ENCODE results near the gene SYPL1. TPM values are rescaled to one million over a fixed set of nuclear protein-coding genes. Genes with fewer than 3 reads are reported as not detected.
A peak's percentile ranks its signal among the peaks of the same experiment; 100 is the strongest.
"Not testable (repeated sequence)": the region's sequence is repeated elsewhere in the genome, so short reads cannot be mapped to it uniquely, and the experiment has no call there.

SYPL1 gene
- polyA plus RNA-seq (2013, experiment 1 of 2; ENCODE audit: insufficient read length): 67.5 TPM
- 60.6 TPM for polyA plus RNA-seq (2013, experiment 2 of 2; ENCODE audit: insufficient read length)

DNA sequence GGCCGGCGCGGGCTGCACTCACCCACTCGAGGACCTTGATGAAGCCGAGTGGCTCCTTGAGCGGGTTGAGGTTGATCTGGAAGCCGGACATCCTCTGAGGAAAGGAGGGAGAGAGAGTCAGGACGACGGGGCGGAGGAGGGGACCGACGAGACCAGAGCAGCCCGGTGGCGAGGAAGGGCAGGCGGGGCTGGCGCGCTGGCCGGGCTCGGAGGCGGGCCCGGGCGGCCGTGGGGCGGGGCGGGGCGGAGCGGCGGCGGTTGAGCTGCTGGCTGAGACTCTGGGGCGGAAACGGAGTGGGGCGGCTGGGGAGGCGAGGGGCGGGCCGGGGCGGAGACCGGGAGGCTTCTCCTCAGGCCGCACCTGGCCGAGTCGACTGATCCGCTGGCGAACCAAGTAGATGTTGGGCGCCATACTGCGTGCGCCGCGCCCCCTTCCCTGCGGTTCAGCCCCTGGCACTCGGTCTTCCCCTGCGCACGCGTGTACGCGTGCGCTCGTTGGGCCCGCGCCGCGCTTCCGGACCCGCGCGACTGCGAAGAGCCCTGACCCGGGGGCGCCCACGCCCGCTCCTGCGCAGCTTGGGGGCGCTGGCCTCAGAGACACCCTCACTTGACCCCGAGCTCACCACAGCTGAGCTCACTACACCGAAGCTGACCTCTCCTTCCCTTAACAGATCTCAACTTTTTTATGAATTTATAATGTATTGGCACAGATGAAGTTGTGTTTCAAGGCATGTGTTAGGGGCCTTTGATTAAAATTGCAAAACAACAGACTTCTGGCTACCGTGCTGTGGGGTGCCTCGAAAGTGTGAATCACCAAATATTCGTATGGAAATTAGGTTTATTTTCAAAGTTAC, at the start of gene SYPL1:
TSS of gene SYPL1 (minus strand) at position 195 of the 854 bp plus-strand sequence. CDS start at position 91, 104 bp downstream.
- peak; percentile 89 for DNase-seq

DNA sequence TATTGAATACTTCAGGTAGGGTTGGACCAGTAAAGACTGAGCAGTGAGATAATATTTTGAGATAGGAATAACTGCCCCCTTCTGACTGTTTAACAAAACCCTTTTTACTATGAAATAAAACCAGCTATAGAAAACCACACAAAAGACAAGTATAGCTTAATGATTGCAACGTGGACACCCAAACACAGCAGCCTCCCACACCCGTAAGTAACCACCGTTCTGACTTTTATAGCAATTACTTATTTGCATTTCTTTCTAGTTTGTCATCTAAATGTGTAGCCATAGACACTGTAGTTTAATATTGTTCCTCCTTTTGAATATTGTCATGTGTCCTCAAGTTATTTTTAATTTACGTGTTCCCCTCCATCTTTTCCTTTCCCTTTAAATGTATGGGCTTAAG, 42.9 kb upstream of the SYPL1 start:
- DNase-seq: no peak

DNA sequence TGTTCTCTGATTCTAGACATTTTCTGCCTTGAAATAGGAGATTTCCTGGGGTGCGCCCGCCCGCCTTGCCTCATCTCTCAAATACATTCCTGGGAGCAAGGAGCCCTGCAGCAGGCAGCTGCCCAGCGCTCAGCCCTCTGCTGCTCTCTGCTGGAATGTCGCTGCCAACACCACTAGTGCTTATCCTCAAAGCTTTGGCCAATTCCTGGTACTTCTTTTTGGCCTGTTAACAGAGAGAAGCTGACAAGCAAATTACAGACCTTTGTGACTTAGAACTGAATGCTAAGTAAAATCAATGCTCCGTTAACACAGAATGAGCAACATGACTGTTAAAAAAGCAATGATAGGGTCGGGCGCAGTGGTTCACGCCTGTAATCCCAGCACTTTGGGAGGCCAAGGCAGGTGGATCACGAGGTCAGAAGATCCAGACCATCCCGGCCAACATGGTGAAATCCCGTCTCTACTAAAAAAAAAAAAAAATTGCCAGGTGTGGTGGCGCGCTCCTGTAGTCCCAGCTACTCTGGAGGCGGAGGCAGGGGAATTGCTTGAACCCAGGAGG, 41.9 kb upstream of the SYPL1 start:
- DNase-seq: peak; percentile 67

DNA sequence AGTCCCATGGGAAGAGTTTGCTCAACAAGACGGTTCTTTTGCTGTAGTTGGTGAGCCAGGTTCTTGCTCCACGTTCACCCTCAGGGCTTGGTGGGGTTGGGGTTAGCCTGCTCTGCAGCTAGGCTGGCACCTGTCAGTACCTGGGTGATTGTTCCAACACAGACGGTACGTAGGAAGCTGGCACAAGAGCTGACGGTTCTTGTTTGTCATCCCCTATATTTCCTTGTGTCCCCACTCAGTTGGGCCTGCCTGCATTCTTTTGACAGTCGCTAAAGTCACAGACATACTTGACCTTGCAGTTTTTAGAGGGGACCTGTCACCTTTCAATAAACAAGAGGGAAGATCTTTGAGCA, 40.2 kb upstream of the SYPL1 start:
- DNase-seq: no peak

DNA sequence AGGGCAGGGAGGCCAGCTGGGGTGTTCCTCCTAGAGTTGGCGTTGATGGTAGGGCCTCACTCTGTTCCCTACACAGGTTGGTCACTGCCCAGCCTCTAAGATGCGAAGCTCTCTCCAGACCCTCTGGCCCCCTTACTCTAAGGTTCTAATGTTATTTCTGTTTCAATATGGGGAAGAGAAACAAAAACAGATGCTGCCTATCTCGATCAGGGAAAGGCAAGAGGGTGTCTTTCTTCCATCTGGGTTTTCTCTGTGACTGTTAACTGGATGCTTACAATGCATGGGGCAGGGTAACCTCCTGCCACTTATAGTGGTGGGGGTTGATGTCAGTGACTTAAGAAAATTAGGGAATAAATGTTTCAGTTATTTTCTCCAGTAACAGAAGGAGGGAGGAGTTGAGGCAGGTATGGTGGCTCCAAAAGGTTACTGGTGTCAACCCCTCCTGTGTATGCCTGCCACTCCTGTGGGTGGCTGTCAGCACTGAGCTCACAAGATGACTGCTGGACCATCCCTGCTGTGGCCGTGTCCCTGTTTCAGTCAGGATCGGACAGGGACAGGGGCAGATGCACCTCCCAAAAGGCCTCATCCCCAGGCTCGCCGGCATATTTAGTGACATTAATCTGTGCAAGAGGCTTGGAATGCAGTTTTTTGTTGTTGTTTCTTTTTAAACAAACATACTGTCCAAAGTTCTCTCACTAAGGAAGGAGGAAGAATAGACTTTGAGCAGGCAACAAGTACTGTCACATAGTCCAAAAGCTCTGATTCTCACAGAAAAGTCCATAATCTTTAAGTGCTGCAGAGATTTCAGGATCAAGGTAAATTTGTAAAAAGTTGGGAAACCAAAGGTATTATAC, 39.6 kb upstream of the SYPL1 start:
- DNase-seq: peak; percentile 46

DNA sequence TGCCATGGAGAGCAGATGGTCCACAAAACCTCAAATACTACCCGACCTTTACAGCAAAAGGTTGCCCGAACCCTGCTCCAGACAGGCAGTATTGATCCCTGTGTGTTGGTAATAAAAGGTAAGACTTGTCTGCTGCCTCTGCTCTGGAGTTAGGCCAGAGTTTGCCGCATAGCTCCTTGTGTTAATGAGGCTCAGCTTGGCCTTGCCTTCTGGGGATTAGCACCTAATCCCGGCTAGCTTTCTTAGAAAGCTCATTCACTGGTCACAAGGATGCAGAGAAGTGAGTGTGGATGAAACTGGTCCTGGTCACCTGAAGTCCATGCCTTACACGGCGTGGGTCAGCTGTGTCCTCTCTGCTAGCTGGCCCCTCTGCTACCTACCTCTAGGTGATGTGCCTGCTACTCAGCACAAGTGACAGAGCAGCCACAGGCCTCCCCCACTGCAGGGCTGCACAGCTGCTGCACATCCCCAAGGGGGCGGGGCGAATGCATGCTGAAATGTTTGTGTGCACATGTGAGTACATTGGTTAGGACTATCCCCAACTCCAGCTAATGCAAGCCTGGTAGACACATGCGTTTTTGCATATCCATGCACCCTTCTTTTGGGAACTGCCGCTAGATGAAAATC, 31.7 kb upstream of the SYPL1 start:
- no peak for DNase-seq

DNA sequence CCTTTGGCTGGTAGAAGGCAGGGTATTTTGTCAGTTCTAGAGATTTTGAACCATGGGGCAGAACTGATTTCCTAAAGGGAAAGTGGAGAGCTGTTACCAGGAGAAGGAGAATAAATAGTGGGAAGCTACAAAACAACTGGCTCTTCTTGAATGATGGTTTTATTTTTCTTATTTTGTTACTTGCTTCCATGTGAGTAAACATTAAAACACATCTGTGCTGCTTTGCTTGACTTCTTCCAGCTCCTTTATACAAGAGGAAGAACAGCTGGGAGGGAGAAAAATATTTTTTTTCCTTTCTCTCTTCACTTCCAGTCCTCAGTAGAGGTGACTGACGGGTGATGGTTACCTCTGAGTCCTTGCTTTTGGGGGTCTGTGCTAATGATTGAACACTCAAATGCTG, 30.0 kb upstream of the SYPL1 start:
- DNase-seq: no peak

DNA sequence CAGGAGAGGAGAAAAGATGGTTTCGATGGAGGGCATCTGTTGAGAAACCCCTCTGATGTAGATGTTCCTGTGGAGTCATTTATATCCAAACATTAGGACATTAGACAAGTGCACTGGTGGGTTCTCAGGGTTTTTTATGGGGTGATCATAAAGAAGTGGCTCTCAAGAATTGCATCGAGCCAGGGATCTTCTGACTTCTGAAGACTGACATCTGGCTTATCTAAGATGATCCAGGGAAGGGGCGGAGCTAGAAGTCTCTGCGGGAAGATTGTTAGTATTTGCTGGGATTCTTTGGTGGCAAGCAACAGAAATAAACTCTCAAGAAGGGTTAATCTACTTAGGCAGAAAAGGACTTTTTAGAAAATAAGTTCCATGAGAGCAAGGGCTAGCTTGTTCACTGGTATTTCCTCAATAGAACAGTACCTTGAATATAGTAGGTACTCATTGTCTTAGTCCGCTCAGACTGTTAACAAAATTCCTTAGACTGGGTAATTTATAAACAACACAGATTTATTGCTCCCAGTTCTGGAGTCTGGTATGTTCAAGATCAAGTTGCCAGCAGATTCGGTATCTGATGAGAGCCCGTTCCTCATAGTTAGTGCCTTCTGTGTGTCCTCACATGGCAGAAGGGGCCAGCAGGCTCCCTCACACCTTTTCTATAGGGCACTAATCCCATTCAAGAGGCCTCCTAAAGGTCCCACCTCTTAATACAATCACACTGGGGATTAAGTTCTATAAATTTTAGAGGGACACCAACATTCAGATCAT, 28.5 kb upstream of the SYPL1 start:
- DNase-seq: no peak

DNA sequence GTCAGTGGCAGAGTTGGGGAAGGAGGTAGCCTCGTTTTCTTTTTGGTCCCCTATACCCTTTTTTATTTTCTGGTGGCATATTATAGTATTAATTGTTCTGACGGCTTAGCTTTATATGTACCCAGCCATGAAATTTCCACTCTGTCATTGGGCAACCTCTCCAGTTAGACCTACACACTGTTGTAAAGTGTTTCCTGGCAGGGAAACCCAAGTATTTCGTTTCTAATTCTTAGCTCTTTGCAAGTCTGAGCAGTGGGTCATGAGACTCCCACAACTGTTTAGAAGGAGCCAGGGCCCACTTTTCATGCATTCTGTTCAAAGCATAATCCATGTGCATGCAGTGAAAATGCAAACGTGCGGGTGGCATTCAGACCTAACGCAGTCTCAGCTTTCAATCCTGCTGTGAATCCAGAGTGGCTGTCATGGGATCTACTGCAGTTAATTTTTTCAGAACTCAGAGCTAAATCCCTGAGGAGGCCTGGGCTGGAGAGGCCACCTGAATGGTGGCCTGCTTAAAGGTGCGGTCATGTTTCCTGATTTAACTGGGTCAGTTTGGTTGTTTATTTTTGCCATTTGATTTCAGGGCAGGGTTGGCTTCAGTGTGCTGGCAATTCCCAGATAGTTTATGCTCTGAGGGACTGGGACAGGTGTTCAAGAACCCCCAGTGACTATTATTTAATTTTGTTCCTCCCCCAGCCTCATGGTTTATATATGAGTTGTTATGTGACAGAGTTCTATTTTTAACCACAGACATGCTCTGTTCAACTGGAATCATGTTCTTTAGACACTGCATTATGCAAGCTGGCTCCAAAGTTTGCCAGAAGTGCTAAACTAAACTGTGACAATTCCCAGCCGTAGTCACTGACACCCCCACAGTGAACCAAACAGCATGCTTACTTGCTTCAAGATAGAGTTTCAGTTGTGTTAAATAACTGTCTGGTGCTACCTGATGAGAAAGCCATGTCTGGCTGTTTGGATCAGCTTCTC, 27.4 kb upstream of the SYPL1 start:
- DNase-seq: peak; percentile 20

DNA sequence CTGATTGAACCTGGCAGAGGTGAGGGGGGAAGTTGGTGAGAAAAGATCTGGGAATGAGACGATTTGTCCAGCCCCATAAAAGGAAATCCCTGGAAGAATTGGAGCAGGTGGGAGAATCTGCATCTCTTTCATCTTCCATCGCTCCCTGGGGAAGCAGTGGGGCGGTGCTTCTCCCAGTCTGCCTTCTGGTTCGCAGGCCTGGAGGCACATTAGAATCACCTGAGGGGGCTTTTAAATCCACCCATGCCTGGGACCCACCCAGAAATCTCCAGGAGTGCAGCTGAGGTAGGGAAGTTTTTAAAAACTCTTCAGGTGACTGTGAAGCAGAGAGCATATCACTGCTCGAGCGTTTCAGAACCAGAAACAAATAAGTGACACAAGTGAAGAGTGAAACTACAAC, 26.7 kb upstream of the SYPL1 start:
- no peak for DNase-seq

DNA sequence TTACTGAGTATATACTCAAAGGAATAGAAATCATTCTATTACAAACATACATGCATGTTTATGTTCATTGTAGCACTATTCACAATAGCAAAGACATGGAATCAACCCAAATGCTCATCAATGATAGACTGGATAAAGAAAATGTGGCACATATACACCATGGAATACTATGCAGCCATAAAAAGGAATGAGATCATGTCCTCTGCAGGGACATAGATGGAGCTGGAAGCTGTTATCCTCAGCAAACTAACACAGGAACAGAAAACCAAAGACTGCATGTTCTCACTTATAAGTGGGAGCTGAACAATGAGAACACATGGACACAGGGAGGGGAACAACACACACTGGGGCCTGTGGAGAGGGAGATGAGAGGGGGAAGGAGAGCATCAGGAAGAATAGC, 26.1 kb upstream of the SYPL1 start:
- not testable (repeated sequence) for DNase-seq

DNA sequence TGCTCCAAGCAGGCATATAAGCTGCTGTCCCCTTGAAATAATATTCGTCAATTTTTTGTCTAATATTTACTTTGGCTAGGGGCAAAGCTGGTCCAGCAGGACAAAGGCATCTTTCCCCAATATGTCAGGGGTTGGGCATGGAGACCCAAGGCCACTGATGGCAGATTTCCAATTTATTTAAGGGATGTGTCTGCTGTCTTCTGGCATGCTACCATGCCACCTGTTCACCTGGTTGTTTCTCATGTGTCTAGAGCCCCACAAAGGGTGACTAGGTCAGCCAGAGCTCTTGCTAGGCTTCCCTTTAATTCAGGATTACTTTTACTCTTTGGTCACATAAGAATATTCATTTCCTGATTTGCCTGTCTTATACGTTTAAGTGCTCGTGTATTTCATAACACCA, 22.1 kb upstream of the SYPL1 start:
- DNase-seq: no peak

DNA sequence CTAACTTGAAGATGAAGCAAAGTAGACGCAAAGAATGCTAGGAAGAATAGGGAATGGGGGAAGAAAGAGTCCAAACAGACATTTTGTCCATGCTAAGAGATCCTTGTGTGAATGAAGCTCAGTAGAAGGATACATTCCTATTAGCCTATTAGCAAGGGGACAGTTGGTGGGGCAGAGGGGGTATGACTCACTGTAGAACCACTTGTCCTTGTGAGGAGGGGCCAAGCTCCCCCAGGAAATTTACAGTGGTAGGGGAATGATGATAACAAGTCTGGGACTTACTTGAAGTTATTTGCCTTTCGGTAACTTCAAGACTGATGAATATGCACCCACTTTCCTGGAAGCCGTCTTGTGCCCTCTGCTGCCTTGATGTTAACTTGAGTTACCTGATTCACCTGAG, 17.2 kb upstream of the SYPL1 start:
- peak; percentile 39 for DNase-seq

DNA sequence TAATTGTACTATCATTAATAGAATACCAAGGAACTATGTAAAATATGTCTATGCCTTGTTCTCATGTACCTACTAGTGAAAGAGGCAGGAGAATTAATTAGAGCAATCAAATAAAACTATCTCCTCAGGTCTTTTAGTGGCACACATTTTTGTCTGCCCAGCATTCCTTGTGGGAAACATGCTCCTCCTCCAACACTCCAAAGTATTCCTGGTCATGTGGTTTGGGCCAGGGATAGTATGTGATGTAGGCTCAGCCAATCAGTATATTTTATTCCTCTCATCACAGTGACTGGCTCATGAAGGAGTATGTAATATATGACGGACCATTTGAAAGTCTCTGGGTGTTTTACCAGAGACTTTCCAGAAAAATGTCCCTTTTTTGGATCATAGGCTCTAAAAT, 16.7 kb upstream of the SYPL1 start:
- DNase-seq: peak; percentile 51

DNA sequence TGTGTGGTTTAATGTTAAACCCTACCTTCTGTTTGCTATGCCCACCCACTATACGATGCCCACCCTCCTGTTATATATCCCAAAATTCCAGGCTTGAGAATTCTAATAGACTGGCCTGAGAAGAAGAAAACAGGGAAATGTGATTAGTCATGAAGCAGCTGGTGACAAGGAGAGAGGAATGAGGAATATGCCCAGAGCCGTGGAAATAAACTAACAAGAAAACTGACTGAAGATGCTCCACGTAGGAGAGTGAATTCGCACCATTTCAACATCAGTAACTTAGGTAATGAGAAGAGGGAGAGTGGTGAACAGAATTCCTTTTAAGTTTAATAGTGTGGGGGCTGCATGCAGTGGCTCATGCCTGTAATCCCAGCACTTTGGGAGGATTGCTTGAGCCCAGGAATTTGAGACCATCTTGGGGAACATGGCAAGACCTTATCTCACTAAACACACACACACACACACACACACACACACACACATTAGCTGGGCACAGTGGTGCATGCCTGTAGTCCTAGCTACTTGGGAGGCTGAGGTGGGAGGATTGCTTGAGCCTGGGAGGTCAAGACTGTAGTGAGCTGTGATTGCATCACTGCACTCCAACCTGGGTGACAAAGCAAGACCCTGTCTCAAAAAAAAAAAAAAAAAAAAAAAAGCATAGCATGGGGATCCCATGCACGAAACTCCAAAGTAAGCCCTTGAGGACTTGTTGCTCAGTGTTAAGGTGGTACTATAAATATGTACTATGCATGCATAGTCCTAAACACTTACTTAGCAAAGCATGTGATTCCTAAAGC, 16.1 kb upstream of the SYPL1 start:
- peak; percentile 58 for DNase-seq

DNA sequence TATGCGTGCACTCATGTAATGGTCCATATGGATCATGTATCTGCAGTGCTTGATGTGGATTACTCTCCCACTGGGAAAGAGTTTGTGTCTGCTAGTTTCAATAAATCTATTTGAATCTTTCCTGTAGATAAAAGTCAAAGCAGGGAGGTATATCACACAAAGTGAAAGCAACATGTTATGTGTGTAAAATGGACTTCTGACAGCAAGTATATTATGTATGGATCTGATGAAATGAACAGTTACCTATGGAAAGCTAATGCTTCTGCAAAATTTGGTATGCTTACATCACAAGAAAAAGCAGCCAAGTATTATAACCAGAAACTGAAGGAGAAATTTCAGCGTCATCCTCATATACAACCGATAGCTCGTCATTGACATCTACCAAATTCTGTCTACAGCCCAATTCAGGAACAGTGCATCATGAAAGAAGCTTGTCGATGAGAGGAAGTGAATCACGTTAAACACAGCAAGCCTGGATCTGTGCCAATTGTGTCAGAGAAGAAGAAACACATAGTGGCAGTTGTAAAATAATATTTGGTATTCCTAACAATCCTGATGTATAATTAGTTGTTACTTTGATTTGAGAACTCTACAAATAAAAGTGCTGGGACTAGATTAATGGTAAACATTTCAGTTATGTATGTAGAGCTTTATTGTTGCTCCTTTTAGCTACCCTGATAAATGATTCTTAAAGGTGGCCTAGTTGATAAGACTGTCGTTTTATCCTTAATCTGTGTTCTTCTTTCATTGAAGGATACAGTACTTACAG, 14.2 kb upstream of the SYPL1 start:
- DNase-seq: peak; percentile 83

DNA sequence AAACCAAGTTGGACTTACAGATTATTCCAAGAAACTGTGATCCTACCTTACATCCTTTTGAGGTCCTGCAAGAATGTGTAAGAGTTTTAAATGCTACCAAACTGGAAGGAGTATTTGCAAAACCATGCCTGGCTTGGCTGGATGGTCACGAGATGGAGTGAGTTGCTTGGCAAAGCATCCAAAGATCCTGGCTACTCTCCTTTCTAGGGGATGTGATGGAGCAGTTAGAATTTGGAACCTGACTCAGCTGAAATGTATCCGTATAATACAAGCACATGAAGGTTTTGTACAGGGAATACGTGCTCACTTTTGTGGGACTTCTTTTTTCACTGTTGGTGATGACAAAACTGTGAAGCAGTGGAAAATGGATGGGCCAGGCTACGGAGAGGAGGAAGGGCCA, 13.3 kb upstream of the SYPL1 start:
- DNase-seq: no peak

DNA sequence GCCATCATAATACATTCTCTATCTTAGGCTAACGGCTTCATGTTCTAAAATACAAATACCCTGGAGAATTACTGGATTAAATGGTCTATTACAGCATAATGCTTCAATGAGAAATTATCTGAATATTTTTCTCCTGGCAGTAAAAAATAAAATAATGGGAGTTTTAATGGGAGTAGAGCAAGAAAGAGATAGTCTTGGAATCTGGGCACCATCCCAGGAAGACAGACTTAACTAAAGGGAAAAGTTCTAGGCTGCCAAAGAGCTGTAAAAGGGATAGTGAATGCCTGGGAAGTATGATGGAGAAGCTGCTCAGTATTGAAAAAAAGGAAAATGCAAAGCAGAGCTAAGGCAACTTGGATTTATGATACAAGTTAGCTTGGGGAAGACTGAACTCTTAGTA, 12.1 kb upstream of the SYPL1 start:
- DNase-seq: no peak

DNA sequence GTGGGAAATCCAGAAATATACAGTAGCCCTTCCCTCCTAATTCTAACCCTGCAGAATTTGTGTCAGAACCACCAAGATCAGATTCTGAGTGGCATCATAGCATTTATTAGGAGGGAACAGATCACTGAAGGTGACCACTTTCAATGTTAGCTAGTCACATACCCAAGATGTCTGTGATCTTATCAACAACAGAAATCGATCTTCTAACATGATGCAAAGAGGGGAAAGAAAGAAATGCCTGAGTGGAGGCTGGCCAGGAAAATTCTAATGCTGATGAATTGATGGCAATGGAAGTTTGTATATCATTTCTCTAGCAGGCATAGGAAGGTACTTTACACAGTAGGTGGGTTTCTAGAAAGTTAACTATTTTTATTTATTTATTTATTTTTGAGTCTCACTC, 10.6 kb upstream of the SYPL1 start:
- DNase-seq: no peak

Data from fibroblast of skin of back (primary cell).